SK-MEL-5 (cell line): ENCODE data around the gene SNX25. TPM values are rescaled to one million over a fixed set of nuclear protein-coding genes. Genes with fewer than 3 reads are reported as not detected.
A peak's percentile ranks its signal among the peaks of the same experiment; 100 is the strongest.
"Not testable (repeated sequence)": the region's sequence is repeated elsewhere in the genome, so short reads cannot be mapped to it uniquely, and the experiment has no call there.

Experiments
- DNase-seq: peaks from one replicate; pipeline ENCODE4 v3.0.0-alpha.2; 2016; ENCODE audit warnings: low read depth, low spot score
- in situ Hi-C: cut with HindIII; loops from 2 replicates; pipeline ENCODE4 v1.10.0; 2016; ENCODE audit warnings: low sequenced_read_pairs, high pct_unique_total_duplicates, low pct_unique_long_range_greater_than_20kb
- polyA plus RNA-seq, 2 experiments: library from polyadenylated mRNA; depleted of rRNA; stranded (reverse); fragments of >200 nt; gene quantifications; 2 replicates each; pipeline ENCODE4 v1.2.3, GENCODE V29; 2015
- total RNA-seq: library from RNA; depleted of rRNA; stranded (reverse); fragments of >200 nt; shearing (Covaris generic); gene quantifications from 2 replicates; pipeline ENCODE4 v1.2.3, GENCODE V29; 2014; rRNA removed

Gene SNX25
- total RNA-seq: 57.8 and 59.0 TPM in 2 replicates
- polyA plus RNA-seq (2015; cell fraction: cytosol; rRNA removed): 24.3 and 33.5 TPM in 2 replicates
- polyA plus RNA-seq (2015; cell fraction: nucleus; rRNA removed): 28.5 and 29.9 TPM in 2 replicates

DNA sequence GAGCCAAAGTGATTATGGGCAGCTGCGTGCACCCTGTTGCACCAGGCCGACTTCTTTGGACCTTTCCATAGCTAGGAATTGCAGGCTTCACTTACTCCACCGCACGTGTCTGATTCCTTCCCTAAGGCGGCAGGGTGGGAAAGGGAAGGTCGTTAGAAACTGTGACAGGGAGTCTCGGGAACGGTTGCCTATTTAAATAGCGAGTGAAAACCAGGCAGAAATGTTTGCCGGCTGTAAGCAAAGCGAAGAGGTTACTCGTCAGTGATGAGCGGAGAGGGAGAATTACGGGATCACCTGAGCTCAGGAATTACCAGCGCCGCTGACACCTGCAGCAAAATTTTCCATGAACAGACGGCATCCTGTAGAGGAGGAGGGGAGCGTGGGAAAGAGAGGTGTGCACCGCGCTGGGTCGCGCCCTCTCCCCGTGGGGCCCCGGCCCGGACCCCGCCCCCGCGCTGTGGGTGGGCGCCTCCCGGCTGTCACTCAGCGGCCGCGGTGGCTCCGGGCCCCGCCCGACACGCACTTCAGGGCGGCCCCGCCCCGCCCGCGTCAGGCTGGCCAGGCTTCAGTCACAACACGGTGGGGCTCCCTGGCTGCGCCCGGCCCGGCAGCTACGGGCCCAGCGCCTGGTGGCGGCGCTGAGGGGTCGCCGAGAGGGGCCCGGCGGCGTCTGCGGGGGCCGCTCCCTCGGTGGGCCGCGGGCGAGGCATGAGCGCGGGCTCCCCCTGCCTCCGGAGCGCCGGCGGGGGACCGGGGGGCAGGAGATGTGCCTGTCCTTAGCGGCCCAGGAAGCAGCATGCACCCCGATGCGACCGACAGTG, at the start of gene SNX25:
Gene SNX25 (plus strand): TSS at position 568 of the 821 bp plus-strand sequence. CDS start 229 bp downstream, at position 797.
- in situ Hi-C loops: no loop called here
- DNase-seq: peak; percentile 83

DNA sequence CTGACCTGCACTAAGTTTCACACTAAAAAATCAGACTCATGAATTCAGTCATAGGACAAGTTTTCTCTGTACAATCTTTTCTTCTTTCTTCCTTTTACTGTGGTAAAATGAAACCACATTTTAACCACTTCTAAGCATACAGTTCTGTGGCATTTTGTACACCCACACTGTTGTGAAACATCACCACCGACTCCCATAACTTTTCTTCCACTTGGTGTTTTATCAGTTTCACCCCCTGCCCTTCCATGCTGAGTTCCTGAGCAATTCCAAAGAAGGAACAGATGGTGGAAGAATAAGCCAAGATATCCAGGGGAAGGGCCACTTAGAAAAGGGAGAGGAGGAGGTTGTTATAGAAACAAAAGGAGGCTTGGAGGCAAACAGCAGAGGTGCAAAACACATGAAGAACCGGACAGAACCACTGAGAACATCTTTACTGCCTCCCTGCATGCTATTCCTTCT, 43.8 kb upstream of the SNX25 start:
- in situ Hi-C loops: no loop called here

DNA sequence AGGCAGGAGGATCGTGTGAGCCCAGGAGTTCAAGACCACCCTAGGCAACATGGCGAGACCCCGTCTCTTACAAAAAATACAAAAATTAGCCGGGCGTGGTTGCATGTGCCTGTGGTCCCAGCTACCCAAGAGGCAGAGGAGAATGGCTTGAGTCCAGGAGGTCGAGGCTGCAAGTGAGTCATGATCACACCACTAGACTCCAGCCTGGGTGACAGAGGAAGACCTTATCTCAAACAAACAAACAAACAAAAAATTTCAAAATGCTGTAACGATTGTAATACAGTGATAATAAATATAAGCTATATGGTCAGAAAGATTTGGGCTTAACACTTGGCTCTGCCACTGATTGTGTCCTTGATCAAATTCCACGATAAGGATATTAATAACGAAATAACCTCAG, 42.2 kb upstream of the SNX25 start:
- peak; percentile 28 for DNase-seq
- in situ Hi-C loops: no loop called here

More for the DNA sequence above, 43.8 kb upstream of the SNX25 start:
- DNase-seq: peak; percentile 59

DNA sequence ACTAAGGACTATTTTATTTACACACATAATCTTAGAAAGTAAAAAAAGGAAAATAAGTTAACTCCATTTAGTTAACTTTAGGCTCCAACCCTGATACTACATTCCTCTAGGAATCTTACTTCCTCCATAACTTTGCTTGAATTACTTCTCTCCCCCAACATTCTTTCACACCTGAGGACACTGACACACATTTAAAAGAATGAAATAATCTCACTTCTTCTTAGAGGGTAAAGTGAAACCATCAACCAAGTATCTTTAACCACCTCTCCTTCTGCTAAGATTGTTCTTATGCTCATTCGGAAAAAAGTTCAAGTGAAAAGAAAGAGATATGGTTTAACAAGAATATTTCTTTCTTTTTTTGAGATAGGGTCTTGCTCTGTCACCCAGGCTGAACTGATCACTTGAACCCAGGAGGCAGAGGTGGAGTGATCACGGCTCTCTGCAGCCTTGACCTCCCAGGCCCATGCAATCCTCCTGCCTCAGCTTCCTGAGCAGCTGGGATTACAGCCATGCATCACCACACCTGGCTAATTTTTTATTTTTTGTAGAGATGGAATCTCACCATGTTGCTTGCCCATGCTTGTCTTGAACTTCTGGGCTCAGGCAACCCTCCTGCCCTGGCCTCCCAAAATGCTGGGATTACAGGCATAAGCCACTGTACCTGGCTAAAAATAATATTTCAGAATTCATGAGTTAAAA, 37.9 kb upstream of the SNX25 start:
- no peak for DNase-seq
- in situ Hi-C loops: no loop called here

DNA sequence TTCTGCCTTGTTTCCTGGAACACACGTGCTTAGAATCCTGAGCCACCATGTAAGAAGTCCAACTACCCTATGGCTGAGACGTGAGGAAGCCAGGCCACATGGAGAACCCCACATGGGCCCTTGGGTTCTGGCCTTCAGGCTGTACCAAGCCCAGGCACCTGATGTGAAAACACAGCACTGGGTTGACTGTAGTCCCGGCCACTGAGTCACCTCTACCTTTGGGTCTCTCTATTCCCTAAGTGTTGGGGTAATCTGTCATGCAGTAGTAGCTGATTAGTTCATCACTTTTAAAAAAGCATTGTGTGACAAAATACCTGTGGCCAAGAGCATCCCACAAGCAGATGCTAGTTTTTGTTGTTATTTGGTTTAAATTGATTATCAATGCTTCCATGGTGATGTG, 29.9 kb upstream of the SNX25 start:
- no peak for DNase-seq
- in situ Hi-C loops: no loop called here

DNA sequence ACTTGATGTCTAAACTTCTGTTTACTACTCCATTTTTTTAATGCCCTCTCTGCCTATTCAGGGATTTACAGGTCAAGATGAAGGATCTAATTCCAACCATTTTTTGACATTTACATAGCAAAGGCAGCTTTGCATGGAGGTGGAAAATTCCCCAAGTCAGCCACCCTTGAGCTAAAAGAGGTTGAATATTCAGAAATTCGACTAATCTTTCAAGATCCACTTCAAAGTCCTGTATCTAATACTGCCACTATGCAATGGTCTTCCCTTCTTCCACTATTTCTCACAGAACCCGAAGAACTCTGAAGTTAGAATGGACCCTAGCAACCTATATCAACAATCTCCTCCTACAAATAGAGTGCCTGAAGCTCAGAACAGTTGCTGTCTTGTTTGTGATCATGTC, 27.2 kb upstream of the SNX25 start:
- in situ Hi-C loops: no loop called here

DNA sequence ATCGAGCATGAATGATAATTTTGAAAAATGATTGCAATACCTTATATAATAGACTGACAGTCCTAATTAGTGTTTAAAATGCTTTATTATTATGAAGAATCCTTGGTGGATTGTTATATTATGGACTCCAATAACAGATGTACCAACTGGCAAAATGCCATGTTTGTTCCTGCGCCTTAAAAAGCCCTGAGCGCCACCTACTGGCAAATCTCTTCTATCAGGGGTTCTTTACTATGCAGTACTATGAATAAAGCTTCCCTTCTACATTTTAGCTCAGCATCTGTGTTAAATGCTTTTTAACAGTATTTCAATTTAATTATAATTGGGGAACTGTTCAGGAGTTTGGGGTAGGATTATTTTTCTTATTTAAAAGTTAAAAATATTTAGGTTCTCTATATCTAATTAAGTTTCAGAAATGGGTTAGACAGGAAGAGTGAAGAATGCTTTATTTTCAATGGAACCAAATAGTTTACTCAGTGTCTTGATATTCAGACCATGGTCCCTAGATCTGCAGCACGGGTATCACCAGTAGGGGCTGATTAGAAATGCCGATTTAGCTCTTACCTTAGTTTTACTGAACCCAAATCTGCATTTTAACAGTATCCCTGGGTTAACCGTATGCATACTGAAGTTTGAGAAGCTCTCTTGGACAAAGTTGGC, 25.6 kb upstream of the SNX25 start:
- DNase-seq: peak; percentile 91
- in situ Hi-C loops: no loop called here

More for the DNA sequence above, 27.2 kb upstream of the SNX25 start:
- no peak for DNase-seq

DNA sequence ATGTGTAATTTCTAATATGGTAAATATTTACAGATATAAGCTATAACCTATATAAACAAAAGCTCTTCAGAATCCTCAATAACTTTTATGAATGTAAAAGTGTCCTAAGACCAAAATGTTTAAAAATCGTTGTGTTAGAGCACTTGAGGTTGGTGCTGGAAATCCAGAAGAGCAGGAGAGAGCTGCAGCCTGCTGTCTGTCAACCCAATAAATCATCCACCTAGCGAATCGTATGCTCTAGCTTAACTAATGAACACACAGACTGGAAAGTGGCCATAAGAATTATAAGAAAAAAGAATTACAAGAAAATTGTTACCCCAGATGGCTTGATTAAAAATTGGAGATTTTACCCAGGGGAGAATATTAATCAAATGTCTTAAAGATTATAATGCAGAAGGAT, 22.6 kb upstream of the SNX25 start:
- in situ Hi-C loops: no loop called here
- no peak for DNase-seq

DNA sequence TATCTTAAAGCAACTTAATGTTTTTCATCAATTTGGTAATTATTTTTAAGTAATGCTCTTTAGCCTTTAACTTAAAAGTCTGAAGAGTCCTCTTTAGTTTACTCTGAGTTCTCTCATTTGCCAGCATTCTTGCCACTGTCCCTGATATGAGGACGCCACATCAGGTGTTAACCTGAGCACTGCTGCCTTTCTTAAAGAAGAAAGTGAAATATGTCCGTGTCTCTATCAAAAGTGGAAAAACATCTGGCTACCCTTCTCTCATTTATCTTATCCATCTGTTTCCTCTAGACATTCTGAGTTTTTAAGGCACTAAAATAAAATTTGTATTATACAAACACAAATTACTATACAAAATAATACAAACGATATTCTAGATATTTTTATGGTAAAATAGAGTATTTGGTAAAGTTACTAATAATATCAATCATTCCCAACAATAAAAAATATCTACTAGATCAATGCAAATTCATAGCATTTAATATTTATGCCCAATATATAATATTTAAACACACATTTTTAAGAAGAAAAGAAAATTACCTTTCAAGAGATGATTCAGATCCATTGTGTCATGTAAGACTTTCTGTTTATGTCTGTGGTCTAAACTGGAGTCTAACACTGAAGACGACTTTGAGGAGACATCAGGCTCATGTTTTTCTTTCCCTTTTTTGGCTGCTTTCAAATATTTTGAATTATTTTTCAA, 19.6 kb upstream of the SNX25 start:
- in situ Hi-C loops: no loop called here
- DNase-seq: no peak

DNA sequence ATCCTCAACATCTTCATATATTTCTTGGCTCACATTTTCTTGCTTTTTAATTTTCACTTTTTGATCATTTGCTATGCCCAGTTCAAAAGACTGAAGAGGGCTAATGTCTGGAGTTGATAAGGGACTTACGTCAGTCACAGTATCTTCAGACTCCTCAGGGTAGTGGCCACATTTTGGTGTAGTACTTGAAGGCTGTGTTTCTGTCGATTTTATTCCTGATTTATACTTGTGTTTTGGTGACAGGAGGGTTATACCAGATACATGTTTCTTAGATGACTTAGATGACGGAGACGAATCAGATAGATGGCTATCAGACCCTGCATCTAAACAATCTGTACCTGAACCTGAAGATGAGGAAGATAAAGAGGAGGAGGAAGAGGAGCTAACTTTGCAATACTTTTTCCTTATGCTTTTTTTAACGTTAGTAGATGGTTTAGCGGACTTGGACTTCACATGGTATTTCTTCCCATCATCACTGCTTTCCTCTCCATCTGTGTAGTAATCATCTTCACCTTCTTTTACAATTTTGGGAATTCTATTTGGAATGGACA, 19.0 kb upstream of the SNX25 start:
- in situ Hi-C loops: no loop called here

DNA sequence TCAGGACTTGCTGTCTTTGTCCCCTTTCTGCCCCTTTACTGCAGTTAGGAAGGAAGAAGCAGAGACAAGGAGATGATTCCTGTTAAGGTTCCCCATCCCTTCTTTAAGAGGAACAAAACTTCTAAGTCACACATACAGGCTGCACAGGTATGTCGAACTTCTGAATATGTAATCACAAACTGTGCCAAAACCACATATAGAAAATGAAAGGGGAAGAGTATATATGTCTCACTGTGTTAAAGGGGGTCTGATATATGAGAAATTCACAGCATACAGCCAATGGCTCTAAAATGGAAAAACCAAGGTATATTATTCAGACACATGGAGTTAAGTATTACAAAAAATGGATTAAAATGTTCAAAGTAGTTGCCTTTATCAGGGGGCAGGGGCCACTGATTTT, 17.3 kb upstream of the SNX25 start:
- in situ Hi-C loops: no loop called here

More for the DNA sequence above, 19.0 kb upstream of the SNX25 start:
- no peak for DNase-seq

DNA sequence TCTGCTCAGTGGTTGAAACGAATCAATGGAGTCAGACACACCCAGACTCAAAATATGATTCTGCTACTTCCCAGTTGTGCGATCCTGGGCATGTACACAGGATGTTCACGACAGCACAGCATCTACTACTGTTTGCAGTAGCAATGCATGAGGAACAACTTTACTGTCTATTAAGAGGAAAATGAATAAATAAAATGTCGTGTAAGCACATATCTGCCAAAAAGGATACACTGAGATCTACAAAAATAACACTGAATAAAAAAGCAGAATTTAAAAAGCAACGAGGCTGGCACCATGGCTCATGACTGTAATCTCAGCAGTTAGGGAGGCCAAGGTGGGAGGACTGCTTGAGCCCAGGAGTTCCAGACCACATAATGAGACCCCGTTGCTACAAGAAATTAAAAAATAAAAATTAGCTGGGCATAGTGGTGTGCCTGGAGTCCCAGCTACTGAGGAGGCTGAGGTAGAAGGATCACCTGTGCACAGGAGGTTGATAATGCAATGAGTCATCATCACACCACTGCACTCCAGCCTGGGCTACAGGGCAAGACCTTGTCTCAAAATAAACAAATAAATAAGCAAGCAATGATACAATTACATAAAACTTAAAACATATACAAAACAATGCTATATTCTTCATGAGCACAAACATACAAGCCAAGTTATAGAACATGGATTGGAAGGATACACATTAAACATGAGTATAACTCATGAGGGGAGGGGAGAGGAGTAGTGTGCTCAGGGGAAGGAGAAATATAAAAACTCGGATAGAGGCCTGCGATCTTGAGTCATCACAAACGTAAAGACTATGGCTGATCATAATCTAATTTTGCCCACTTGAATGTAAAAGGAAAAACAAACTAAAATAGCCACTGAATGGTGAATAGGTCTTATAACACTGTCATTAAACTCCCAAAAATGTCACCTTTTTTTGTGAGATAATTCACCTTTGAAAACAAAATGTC, 14.2 kb upstream of the SNX25 start:
- DNase-seq: no peak

More for the DNA sequence above, 17.3 kb upstream of the SNX25 start:
- DNase-seq: no peak

DNA sequence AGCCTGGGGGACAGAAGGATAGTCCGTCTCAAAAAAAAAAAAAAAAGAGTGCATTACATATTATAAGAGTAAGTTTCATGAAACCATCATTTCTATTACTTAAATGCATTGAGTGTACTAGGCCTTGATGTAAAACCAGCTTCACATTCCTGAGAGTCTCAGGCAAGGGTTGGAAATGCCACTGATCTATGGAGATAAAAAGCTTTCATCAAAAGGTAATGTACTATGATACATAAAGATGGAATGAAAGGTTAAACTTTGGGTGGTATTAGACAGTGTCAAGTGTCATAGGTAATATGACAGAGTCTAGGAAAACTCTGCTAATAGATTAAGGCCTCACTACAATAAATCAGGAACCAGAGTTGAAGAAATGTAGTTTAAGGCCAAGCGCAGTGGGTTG, 13.0 kb upstream of the SNX25 start:
- in situ Hi-C loops: no loop called here
- no peak for DNase-seq

More for the DNA sequence above, 14.2 kb upstream of the SNX25 start:
- in situ Hi-C loops: no loop called here

DNA sequence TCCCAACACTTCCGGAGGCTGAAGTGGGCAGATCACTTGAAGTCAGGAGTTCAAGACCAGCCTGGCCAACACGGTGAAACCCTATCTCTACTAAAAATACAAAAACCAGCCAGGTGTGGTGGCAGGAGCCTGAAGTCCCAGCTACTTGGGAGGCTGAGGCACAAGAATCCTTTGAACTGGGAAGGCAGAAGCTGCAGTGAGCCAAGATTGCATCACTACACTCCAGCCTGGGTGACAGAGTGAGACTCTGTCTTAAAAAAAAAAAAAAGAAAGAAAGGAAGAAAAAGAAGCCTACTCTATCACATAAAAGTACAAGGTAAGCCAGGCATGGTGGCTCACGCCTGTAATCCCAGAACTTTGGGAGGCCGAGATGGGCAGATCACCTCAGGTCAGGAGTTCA, 11.2 kb upstream of the SNX25 start:
- in situ Hi-C loops, DNase-seq: not testable (repeated sequence)

DNA sequence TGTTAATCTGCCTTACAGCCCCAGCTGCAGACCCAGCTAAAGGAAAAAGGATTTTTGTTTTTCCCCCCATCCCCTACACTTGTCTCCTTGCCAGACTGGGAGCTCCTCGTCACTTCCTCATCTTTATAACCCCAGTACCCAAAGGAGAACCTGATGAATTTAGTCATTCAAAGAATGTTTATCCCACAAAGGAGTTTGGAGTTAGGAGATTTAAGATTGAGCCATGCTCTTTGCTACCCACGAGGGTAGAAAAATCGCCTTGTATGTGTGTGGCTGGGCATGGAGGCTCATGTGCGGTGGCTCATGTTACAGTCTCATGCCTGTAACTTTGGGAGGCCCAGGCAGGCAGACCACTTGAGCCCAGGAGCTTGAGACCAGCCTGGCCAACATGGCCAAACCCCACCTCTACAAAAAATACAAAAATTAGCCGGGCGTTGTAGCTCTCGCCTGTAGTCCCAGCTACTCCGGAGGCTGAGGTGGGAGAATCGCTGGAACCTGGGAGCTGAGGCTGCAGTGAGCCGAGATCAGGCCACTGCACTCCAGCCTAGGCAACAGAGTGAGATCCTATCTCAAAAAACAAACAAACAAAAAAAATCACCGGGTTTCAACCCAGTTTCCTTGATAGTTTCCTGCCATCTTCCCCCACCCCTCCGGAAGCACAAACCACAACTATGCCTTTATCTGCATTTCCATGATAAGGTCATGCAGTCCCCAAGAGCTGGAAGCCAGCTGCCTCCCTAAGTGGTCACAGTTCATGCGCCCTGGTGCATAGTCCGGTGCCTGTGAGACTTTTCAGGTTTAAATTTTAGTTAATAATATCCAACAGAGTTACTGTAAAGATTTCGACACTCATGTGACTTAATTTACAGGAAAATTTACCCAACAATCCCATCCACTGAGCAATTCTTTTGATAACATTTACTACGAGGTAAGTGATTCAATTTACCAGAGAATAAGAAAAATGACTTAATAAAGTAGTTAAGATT, 7.1 kb upstream of the SNX25 start:
- in situ Hi-C loops: no loop called here
- peak; percentile 38 for DNase-seq
